ENCODE results near the gene KBTBD12.

DNA sequence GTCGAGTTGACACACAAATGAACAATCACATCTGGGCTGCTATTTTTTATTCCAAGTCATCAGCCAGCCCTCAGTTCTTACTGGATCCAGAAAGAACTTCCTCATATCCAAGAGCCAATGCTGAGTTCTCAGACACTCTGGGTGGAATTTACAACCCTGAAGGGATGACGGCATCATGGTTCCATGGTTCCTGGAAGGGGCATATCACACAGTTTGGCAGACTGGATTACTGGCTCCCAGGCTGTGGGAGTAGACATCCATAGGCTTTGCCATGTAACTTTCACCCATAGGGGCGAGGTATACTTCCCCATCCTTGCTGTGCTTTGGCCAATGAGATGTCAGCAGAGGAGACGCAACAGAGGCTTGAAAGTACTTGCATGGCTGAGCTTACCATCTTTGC lies 26.9 kb upstream of the KBTBD12 start:
- TF ChIP-seq POLR2A (IDR thresholded peaks at IDR 0.05; ENCODE audit: low read depth, low read length) (no peak), TAF1 (IDR thresholded peaks at IDR 0.05; ENCODE audit: low read depth, low read length) (no peak), POLR2AphosphoS5 (IDR thresholded peaks at IDR 0.05; ENCODE audit: low read depth, low read length) (no peak), SPI1 (IDR thresholded peaks at IDR 0.05; ENCODE audit: low read depth, low read length) (no peak)

All from GM12891 (cell line).